ENCODE measurements around the gene ANKMY1.

ANKMY1 gene

GRCh38 chr2:240589850-240590525 lies 32.2 kb upstream of the ANKMY1 start (continued):
- TF ChIP-seq ZNF565 (CRISPR knock-in tag; conservative IDR thresholded peaks at IDR 0.05; ENCODE audit: low read depth) = no peak
- no peak for TF ChIP-seq ARNTL (CRISPR knock-in tag; IDR thresholded peaks at IDR 0.05; ENCODE audit: borderline replicate concordance, low read depth)
- TF ChIP-seq ZFP30 (CRISPR knock-in tag; IDR thresholded peaks at IDR 0.05) = no peak
- TF ChIP-seq TCF4 (CRISPR knock-in tag; IDR thresholded peaks at IDR 0.05; ENCODE audit: borderline replicate concordance) = no peak
- no peak for TF ChIP-seq PPARA (CRISPR knock-in tag; IDR thresholded peaks at IDR 0.05; ENCODE audit: borderline replicate concordance)
- TF ChIP-seq GLIS3 (CRISPR knock-in tag; IDR thresholded peaks at IDR 0.05) = no peak
- TF ChIP-seq OSR1 (CRISPR knock-in tag; IDR thresholded peaks at IDR 0.05) = no peak

GRCh38 chr2:240589375-240589774 lies 31.6 kb upstream of the ANKMY1 start:
- TF ChIP-seq POU6F1 (CRISPR knock-in tag; IDR thresholded peaks at IDR 0.05; ENCODE audit: borderline replicate concordance, low read depth) (no peak), TSHZ2 (CRISPR knock-in tag; IDR thresholded peaks at IDR 0.05) (no peak), SNAI2 (CRISPR knock-in tag; IDR thresholded peaks at IDR 0.05) (no peak), ZC3H10 (CRISPR knock-in tag; IDR thresholded peaks at IDR 0.05) (no peak), ESRRG (CRISPR knock-in tag; IDR thresholded peaks at IDR 0.05) (no peak), CSDC2 (CRISPR knock-in tag; IDR thresholded peaks at IDR 0.05) (no peak), ZFP3 (CRISPR knock-in tag; IDR thresholded peaks at IDR 0.05) (no peak), PPARA (CRISPR knock-in tag; IDR thresholded peaks at IDR 0.05; ENCODE audit: borderline replicate concordance) (no peak), BACH2 (CRISPR knock-in tag; IDR thresholded peaks at IDR 0.05; ENCODE audit: borderline replicate concordance) (no peak), ZFP30 (CRISPR knock-in tag; IDR thresholded peaks at IDR 0.05) (no peak), CREB5 (CRISPR knock-in tag; IDR thresholded peaks at IDR 0.05; ENCODE audit: low read depth) (no peak), ZNF565 (CRISPR knock-in tag; conservative IDR thresholded peaks at IDR 0.05; ENCODE audit: low read depth) (no peak), ZNF8 (CRISPR knock-in tag; IDR thresholded peaks at IDR 0.05) (no peak), CSRNP3 (CRISPR knock-in tag; IDR thresholded peaks at IDR 0.05) (no peak)

GRCh38 chr2:240588669-240589068 lies 30.9 kb upstream of the ANKMY1 start:
- no peak for TF ChIP-seq PPARA (CRISPR knock-in tag; IDR thresholded peaks at IDR 0.05; ENCODE audit: borderline replicate concordance)
- no peak for TF ChIP-seq CSDC2 (CRISPR knock-in tag; IDR thresholded peaks at IDR 0.05)
- no peak for TF ChIP-seq BACH2 (CRISPR knock-in tag; IDR thresholded peaks at IDR 0.05; ENCODE audit: borderline replicate concordance)
- no peak for TF ChIP-seq ZFP3 (CRISPR knock-in tag; IDR thresholded peaks at IDR 0.05)
- no peak for TF ChIP-seq ZC3H10 (CRISPR knock-in tag; IDR thresholded peaks at IDR 0.05)
- TF ChIP-seq PATZ1 (CRISPR knock-in tag; IDR thresholded peaks at IDR 0.05; ENCODE audit: borderline replicate concordance) = no peak
- no peak for TF ChIP-seq TOX (CRISPR knock-in tag; IDR thresholded peaks at IDR 0.05; ENCODE audit: borderline replicate concordance)
- TF ChIP-seq GLIS3 (CRISPR knock-in tag; IDR thresholded peaks at IDR 0.05) = no peak
- TF ChIP-seq OSR1 (CRISPR knock-in tag; IDR thresholded peaks at IDR 0.05) = no peak
- no peak for TF ChIP-seq ARNTL (CRISPR knock-in tag; IDR thresholded peaks at IDR 0.05; ENCODE audit: borderline replicate concordance, low read depth)
- no peak for TF ChIP-seq ZNF70 (CRISPR knock-in tag; IDR thresholded peaks at IDR 0.05)
- no peak for TF ChIP-seq ZNF565 (CRISPR knock-in tag; conservative IDR thresholded peaks at IDR 0.05; ENCODE audit: low read depth)
- TF ChIP-seq ISL1 (CRISPR knock-in tag; IDR thresholded peaks at IDR 0.05) = no peak
- no peak for TF ChIP-seq ESRRG (CRISPR knock-in tag; IDR thresholded peaks at IDR 0.05)
- no peak for TF ChIP-seq RARB (CRISPR knock-in tag; IDR thresholded peaks at IDR 0.05)
- no peak for TF ChIP-seq ZNF8 (CRISPR knock-in tag; IDR thresholded peaks at IDR 0.05)
- no peak for TF ChIP-seq ZFP30 (CRISPR knock-in tag; IDR thresholded peaks at IDR 0.05)
- TF ChIP-seq TCF4 (CRISPR knock-in tag; IDR thresholded peaks at IDR 0.05; ENCODE audit: borderline replicate concordance) = no peak
- no peak for ATAC-seq

More at GRCh38 chr2:240589375-240589774, 31.6 kb upstream of the ANKMY1 start:
- no peak for ATAC-seq
